HUDEP-2 (cell line): ENCODE results near the gene FRK.
"Not testable (repeated sequence)": the region's sequence is repeated elsewhere in the genome, so short reads cannot be mapped to it uniquely, and the experiment has no call there.

Source experiments
- DNase-seq, 76 experiments: peaks; one replicate each; lab custom pipeline; 2025; ENCODE audit not compliant: unreplicated experiment in 76 of 76; lab: John Stamatoyannopoulos, UW

FRK gene

DNA sequence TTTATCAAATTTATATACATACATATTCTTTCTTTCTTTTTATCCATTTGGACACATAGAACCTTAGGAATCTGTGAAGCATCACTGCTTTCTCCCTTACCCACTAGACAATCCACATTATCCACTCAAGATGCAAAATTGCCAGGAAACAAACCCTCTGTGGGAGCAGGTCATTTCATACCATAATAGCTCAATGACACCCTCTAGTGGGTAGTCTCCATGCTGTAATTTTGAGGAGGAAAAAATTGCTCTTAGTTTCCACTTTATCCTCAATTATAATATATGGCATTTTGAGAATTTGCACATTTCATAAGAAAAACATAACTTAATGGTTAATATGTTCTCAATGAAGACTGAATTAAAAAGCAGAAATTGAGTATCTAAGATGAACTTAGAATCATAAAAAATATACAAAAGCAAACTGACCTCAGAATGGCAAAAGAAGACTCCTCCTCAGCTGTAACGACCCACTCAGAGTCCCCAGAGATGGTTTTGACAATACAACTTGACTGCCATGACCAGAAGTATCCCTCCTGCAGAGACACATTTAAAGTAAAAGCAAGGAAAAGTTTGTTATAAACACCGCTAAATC, 164.1 kb downstream of the FRK start:
- DNase-seq, result peak in 22 of 76 experiments; percentile 1 to 49 (median 24)

DNA sequence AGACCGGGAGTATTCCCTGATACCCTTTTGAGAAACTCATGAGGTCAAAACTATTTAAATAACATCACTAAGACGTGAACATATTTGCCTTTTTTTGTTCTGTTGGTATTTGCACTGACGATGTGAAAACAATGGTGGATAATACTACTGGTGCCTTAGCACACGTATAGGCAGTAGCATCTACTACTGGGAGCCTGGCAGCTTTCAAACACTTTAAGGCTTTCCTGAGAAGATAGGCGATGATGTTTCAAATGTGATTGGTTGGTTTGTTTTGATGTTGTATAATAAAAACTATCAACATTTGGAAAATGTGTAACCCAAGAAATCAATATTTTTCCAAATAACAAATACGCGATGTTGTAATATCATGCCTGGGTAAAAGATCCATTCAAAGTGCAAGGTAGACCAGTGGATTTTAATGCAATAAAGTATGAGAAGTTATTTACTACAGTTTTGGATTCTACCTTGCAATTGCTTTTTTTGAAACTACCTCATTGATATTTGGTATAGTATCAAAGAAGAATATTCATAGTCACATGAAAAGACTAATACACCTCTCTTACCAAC, 166.2 kb downstream of the FRK start:
- DNase-seq, result no peak

GRCh38 chr6:115891750-115892149, 168.9 kb downstream of the FRK start:
- DNase-seq, result no peak

DNA sequence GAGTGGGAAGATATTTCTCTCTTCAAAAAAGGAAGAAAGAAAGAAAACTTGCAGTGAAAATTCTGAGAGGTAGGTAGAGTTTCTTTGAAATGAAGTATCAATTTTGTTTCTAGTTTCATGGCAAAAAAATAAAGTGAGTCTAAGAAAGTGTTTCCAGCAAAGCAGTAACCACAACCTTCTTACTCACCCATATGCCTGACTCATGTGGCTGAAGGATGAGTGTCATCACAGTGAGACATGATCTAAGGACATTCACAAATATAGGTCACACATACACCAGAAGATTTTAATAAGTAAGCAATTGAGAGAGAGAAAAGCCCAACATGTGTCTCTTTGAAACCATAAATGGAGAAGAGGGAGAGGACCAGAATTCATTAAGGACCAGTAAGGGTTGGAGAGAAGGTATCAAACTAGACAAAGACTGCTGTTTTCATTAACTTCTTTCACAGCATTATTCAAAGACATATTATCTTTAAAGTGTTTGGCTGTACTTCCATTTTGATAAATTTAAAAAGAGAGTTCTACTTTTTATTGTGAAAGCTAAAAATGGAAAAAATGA, 169.5 kb downstream of the FRK start:
- peak in 1 of 76 experiments; percentile 15 for DNase-seq

GRCh38 chr6:115890238-115890637, 170.5 kb downstream of the FRK start:
- DNase-seq, result no peak

- not testable (repeated sequence) for DNase-seq
Measured at GRCh38 chr6:115888687-115889470, 171.8 kb downstream of the FRK start.

DNA sequence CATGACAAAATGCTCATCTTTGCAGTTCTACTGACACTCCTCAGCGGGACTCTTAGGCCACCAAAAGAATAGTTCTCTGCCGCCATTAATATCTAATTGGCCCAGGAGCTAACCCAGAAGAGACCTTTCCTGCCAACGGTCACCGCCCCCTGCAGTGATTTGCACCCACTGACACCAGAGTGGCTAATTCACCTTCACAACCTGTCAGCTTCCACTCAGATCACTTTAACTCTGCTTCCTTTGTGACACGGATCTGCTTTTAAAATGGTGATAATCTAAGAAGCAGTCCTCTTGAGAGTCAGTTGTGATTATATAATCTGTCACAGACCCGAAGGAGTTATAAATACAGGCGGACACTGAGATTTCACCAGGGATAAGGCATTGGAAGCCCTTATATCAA, 172.8 kb downstream of the FRK start:
- DNase-seq, result no peak

- DNase-seq, result no peak
Measured at GRCh38 chr6:115885636-115886366, 174.9 kb downstream of the FRK start.

DNA sequence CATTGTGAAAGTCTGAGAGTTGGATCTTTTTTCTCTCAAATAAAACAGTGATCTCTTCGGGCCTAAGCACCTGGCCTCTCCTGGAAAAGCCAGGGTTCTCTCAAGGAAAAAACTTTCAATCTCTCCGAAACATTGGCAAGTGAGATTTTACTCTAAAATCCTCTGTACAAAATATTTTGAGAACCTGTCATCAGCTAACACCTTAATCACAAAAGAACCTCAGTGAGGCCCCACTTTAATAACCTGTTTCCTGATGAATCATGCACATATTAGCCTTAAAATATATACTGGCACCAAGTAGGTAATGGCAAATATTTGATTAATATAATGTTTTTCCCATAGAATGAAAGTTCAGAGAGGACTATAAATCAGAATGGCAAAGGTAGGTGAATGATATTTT, 177.9 kb downstream of the FRK start:
- DNase-seq, result no peak

DNA sequence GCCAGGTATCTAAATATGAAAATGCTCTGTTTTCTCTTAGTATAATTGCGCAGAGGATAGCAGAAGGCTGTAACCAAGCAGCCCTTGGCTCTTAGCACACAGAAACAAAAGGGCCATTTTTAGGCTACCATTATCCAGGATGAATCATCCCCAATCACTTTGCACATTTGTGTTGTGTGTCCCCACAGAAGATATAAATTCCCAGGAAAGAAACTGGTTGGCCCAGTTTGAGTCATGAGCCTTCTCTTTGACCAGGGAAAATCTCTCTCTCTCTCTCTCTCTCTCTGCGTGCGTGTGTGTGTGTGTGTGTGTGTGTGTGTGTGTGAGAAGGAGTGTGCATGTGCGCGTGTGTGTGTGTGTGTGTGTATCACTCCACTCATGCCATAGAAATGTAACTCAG, 178.5 kb downstream of the FRK start:
- DNase-seq, result no peak
